ENCODE results near the gene KRT82.

Gene KRT82

GRCh38 chr12:52377266-52377665 lies 28.9 kb downstream of the KRT82 start:
- Histone ChIP-seq H3K36me3 (ENCODE audit: control insufficient read depth, low read depth, low read length) (no peaks in the 10 kb centered on the region), H3K4me1 (ENCODE audit: control insufficient read depth, low read depth, low read length) (no peaks in the 10 kb centered on the region), H3K9me3 (ENCODE audit: control insufficient read depth, low read depth, low read length) (no peaks in the 10 kb centered on the region), H3K27ac (ENCODE audit: low read length) (no peak overlapping the region), H3K9ac (ENCODE audit: low read length) (no peak overlapping the region), H3K4me3 (ENCODE audit: low read length) (no peak overlapping the region), H3K27me3 (ENCODE audit: control insufficient read depth, insufficient read depth, low read length) (no peaks in the 10 kb centered on the region)

GRCh38 chr12:52372216-52373154 lies 33.6 kb downstream of the KRT82 start:
- H3K36me3 ChIP-seq (ENCODE audit: control insufficient read depth, low read depth, low read length) = no peaks in the 10 kb centered on the region
- no peaks in the 10 kb centered on the region for H3K27me3 ChIP-seq (ENCODE audit: control insufficient read depth, insufficient read depth, low read length)
- H3K4me3 ChIP-seq (ENCODE audit: low read length) = no peak overlapping the region
- no peaks in the 10 kb centered on the region for H3K4me1 ChIP-seq (ENCODE audit: control insufficient read depth, low read depth, low read length)
- H3K9ac ChIP-seq (ENCODE audit: low read length) = no peak overlapping the region
- no peak overlapping the region for H3K27ac ChIP-seq (ENCODE audit: low read length)
- H3K9me3 ChIP-seq (ENCODE audit: control insufficient read depth, low read depth, low read length) = no peaks in the 10 kb centered on the region

- Histone ChIP-seq H3K36me3 (ENCODE audit: control insufficient read depth, low read depth, low read length) (no peaks in the 10 kb centered on the region), H3K9me3 (ENCODE audit: control insufficient read depth, low read depth, low read length) (no peaks in the 10 kb centered on the region), H3K27ac (ENCODE audit: low read length) (no peak overlapping the region), H3K4me1 (ENCODE audit: control insufficient read depth, low read depth, low read length) (no peaks in the 10 kb centered on the region), H3K27me3 (ENCODE audit: control insufficient read depth, insufficient read depth, low read length) (no peaks in the 10 kb centered on the region), H3K9ac (ENCODE audit: low read length) (no peak overlapping the region), H3K4me3 (ENCODE audit: low read length) (no peak overlapping the region)
Measured at GRCh38 chr12:52371716-52372115, 34.4 kb downstream of the KRT82 start.

GRCh38 chr12:52370926-52371608 lies 35.1 kb downstream of the KRT82 start:
- no peaks in the 10 kb centered on the region for H3K9me3 ChIP-seq (ENCODE audit: control insufficient read depth, low read depth, low read length)
- no peaks in the 10 kb centered on the region for H3K36me3 ChIP-seq (ENCODE audit: control insufficient read depth, low read depth, low read length)
- no peaks in the 10 kb centered on the region for H3K4me1 ChIP-seq (ENCODE audit: control insufficient read depth, low read depth, low read length)
- no peak overlapping the region for H3K9ac ChIP-seq (ENCODE audit: low read length)
- H3K27me3 ChIP-seq (ENCODE audit: control insufficient read depth, insufficient read depth, low read length) = no peaks in the 10 kb centered on the region
- no peak overlapping the region for H3K27ac ChIP-seq (ENCODE audit: low read length)
- no peak overlapping the region for H3K4me3 ChIP-seq (ENCODE audit: low read length)

- Histone ChIP-seq H3K9me3 (ENCODE audit: control insufficient read depth, low read depth, low read length) (no peaks in the 10 kb centered on the region), H3K9ac (ENCODE audit: low read length) (no peak overlapping the region), H3K27ac (ENCODE audit: low read length) (no peak overlapping the region), H3K4me3 (ENCODE audit: low read length) (no peak overlapping the region), H3K4me1 (ENCODE audit: control insufficient read depth, low read depth, low read length) (no peaks in the 10 kb centered on the region), H3K36me3 (ENCODE audit: control insufficient read depth, low read depth, low read length) (no peaks in the 10 kb centered on the region), H3K27me3 (ENCODE audit: control insufficient read depth, insufficient read depth, low read length) (no peaks in the 10 kb centered on the region)
Measured at GRCh38 chr12:52369809-52370208, 36.3 kb downstream of the KRT82 start.

GRCh38 chr12:52369211-52369610 lies 36.9 kb downstream of the KRT82 start:
- no peaks in the 10 kb centered on the region for H3K36me3 ChIP-seq (ENCODE audit: control insufficient read depth, low read depth, low read length)
- no peaks in the 10 kb centered on the region for H3K9me3 ChIP-seq (ENCODE audit: control insufficient read depth, low read depth, low read length)
- H3K27me3 ChIP-seq (ENCODE audit: control insufficient read depth, insufficient read depth, low read length) = no peaks in the 10 kb centered on the region
- H3K4me1 ChIP-seq (ENCODE audit: control insufficient read depth, low read depth, low read length) = no peaks in the 10 kb centered on the region
- no peak overlapping the region for H3K27ac ChIP-seq (ENCODE audit: low read length)
- no peak overlapping the region for H3K9ac ChIP-seq (ENCODE audit: low read length)
- H3K4me3 ChIP-seq (ENCODE audit: low read length) = no peak overlapping the region

- no peak overlapping the region for H3K9ac ChIP-seq (ENCODE audit: low read length)
- H3K27me3 ChIP-seq (ENCODE audit: control insufficient read depth, insufficient read depth, low read length) = no peaks in the 10 kb centered on the region
- no peaks in the 10 kb centered on the region for H3K4me1 ChIP-seq (ENCODE audit: control insufficient read depth, low read depth, low read length)
- no peak overlapping the region for H3K4me3 ChIP-seq (ENCODE audit: low read length)
- no peaks in the 10 kb centered on the region for H3K9me3 ChIP-seq (ENCODE audit: control insufficient read depth, low read depth, low read length)
- H3K27ac ChIP-seq (ENCODE audit: low read length) = no peak overlapping the region
- H3K36me3 ChIP-seq (ENCODE audit: control insufficient read depth, low read depth, low read length) = no peaks in the 10 kb centered on the region
Measured at GRCh38 chr12:52368508-52368907, 37.6 kb downstream of the KRT82 start.

GRCh38 chr12:52367876-52368275 lies 38.3 kb downstream of the KRT82 start:
- Histone ChIP-seq H3K4me3 (ENCODE audit: low read length) (no peak overlapping the region), H3K9me3 (ENCODE audit: control insufficient read depth, low read depth, low read length) (no peaks in the 10 kb centered on the region), H3K4me1 (ENCODE audit: control insufficient read depth, low read depth, low read length) (no peaks in the 10 kb centered on the region), H3K27me3 (ENCODE audit: control insufficient read depth, insufficient read depth, low read length) (no peaks in the 10 kb centered on the region), H3K27ac (ENCODE audit: low read length) (no peak overlapping the region), H3K36me3 (ENCODE audit: control insufficient read depth, low read depth, low read length) (no peaks in the 10 kb centered on the region), H3K9ac (ENCODE audit: low read length) (no peak overlapping the region)

GRCh38 chr12:52366738-52367485 lies 39.2 kb downstream of the KRT82 start, which contains the start of gene KRT85:
TSS of gene KRT85 (minus strand) at chr12:52367481. CDS start at chr12:52367405, 76 bp downstream.
- no peaks in the 10 kb centered on the region for H3K36me3 ChIP-seq (ENCODE audit: control insufficient read depth, low read depth, low read length)
- H3K27me3 ChIP-seq (ENCODE audit: control insufficient read depth, insufficient read depth, low read length) = no peaks in the 10 kb centered on the region
- no peak within 1 kb of the TSS for H3K27ac ChIP-seq (ENCODE audit: low read length)
- H3K4me1 ChIP-seq (ENCODE audit: control insufficient read depth, low read depth, low read length) = no peaks in the 10 kb centered on the region
- no peak within 1 kb of the TSS for H3K4me3 ChIP-seq (ENCODE audit: low read length)
- H3K9me3 ChIP-seq (ENCODE audit: control insufficient read depth, low read depth, low read length) = no peaks in the 10 kb centered on the region
- H3K9ac ChIP-seq (ENCODE audit: low read length) = no peak within 1 kb of the TSS

- no peaks in the 10 kb centered on the region for H3K36me3 ChIP-seq (ENCODE audit: control insufficient read depth, low read depth, low read length)
- no peaks in the 10 kb centered on the region for H3K4me1 ChIP-seq (ENCODE audit: control insufficient read depth, low read depth, low read length)
- no peaks in the 10 kb centered on the region for H3K9me3 ChIP-seq (ENCODE audit: control insufficient read depth, low read depth, low read length)
- no peaks in the 10 kb centered on the region for H3K27me3 ChIP-seq (ENCODE audit: control insufficient read depth, insufficient read depth, low read length)
- H3K27ac ChIP-seq (ENCODE audit: low read length) = no peak overlapping the region
- no peak overlapping the region for H3K9ac ChIP-seq (ENCODE audit: low read length)
- no peak overlapping the region for H3K4me3 ChIP-seq (ENCODE audit: low read length)
Measured at GRCh38 chr12:52364901-52365489, 41.1 kb downstream of the KRT82 start.

- no peaks in the 10 kb centered on the region for H3K9me3 ChIP-seq (ENCODE audit: control insufficient read depth, low read depth, low read length)
- H3K27ac ChIP-seq (ENCODE audit: low read length) = no peak overlapping the region
Measured at GRCh38 chr12:52364061-52364460, 42.1 kb downstream of the KRT82 start.

More at GRCh38 chr12:52364061-52364460, 42.1 kb downstream of the KRT82 start:
- Histone ChIP-seq H3K4me3 (ENCODE audit: low read length) (no peak overlapping the region), H3K36me3 (ENCODE audit: control insufficient read depth, low read depth, low read length) (no peaks in the 10 kb centered on the region), H3K27me3 (ENCODE audit: control insufficient read depth, insufficient read depth, low read length) (no peaks in the 10 kb centered on the region), H3K9ac (ENCODE audit: low read length) (no peak overlapping the region), H3K4me1 (ENCODE audit: control insufficient read depth, low read depth, low read length) (no peaks in the 10 kb centered on the region)
